ENCODE measurements around the gene NUDT16L1.

Gene NUDT16L1

DNA sequence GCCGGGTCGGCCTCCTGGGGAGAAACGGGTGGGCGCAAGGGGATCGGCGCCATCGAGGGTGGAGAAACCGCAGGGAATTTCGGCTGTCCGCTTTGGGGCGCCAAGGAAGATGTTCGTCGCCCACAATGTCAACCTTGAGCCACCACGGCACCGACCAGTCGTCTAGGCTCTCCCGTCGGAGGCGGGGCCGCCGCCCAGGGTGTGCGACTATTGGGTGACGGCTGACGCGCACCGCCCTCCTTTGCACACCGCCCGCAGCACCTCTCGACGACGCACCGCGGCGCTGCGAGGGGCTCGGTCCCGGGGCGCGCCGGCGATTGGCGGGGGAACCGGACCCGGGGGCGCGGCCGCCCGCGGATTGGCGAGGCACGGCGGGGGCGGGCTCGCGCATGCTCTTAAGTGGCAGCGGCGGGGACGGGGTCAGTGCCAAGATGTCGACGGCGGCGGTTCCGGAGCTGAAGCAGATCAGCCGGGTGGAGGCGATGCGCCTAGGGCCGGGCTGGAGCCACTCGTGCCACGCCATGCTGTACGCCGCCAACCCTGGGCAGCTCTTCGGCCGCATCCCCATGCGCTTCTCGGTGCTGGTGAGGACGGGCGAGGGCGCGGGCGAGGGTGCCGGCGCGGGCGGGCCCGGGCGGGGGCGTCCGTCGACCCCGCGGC lies at the start of gene NUDT16L1:
TSS of gene NUDT16L1 (plus strand) at position 267 of the 660 bp plus-strand sequence. CDS start at position 432, 165 bp downstream.
- DNase-seq (ENCODE audit: low read depth) = peak; percentile 99

DNA sequence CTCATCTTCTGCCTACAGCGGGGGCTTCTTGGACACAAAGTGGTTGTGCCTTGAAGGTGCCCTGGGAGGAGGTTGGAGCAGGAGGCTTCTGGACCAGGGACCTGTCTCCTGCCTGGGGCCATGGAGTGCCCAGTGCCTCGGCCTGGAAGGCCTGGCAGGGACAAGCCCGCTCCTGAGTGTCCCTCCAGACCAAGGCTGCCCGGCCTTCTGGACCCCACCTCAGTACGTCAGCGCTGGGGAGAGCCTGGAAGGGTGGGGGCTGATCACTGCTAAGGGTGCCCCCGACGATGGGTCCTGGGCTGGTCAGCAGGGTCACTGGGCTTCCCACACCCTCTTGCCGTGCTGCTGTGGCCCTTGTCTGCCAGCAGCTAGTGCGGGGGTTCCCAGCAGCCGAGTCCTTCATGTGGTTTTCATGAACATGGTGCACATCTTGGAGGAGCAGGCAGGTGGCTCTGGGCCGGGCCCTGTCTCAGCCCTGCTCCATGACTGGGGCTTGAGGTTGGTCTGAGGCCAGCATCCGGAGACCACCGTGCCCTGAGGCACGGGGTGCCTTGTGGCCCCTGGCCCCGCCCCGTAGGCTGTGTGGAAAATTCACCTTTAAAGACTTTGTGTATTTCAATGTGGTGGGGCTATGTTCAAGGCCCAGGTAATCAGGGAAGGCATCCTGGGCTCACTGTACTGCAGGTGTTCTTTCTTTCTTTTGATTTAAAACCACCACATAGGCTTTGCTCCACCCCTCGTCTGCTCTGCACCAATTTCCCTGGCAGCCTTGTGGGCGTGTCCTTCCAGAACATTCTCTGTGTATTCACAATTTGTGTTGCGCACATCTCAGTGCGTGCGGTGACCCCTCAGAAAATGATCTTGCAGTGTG lies 46.4 kb upstream of the NUDT16L1 start:
- DNase-seq (ENCODE audit: low read depth) = no peak

DNA sequence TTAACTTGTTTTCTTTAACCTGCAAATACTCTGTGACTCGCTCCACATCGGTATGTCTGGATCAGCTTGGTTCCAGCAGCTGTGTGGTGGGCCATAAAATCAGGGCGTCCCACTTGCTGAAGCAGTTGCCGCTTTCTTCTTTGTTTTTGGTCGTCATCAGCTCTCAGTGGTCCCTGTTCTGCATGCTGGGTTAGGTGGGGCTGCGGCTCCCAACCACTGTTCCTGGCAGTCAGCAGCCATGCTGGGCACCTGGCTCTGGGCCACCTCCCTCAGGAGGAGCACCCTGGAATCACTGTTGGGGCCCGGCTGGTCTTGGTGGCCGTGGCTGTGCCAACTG lies 45.8 kb upstream of the NUDT16L1 start:
- DNase-seq (ENCODE audit: low read depth) = no peak

- DNase-seq (ENCODE audit: low read depth) = no peak
Measured at GRCh38 chr16:4648917-4649316, 44.4 kb upstream of the NUDT16L1 start.

DNA sequence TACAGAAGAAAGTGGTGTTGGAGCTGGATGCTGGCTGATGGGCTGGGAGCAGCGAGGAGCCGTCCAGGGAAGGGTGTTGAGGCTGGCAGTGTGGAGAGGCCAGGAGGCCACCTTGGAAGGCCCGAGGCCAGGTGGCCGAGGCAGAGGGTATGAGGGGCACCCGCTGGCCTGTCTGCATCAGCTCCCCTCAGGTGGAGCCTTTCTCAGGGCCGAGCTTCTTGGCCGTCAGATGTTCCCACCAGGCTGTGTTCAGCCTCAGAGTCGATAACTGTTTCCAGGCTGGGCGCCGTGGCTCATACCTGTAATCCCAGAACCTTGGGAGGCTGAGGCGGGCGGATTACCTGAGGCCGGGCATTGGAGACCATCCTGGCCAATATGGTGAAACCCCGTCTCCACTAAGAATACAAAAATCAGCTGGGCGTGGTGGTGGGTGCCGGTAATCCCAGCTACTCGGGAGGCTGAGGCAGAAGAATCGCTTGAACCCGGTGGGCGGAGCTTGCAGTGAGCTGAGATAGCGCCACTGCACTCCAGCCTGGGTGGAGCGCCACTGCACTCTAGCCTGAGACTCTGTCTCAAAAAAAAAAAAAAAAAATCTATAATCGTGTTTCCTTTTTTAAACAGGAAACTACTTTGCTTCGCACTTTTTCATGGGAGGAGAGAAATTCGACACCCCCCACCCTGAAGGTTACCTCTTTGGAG lies 43.5 kb upstream of the NUDT16L1 start:
- DNase-seq (ENCODE audit: low read depth) = no peak

GRCh38 chr16:4650443-4651074 lies 42.8 kb upstream of the NUDT16L1 start:
- peak; percentile 49 for DNase-seq (ENCODE audit: low read depth)

DNA sequence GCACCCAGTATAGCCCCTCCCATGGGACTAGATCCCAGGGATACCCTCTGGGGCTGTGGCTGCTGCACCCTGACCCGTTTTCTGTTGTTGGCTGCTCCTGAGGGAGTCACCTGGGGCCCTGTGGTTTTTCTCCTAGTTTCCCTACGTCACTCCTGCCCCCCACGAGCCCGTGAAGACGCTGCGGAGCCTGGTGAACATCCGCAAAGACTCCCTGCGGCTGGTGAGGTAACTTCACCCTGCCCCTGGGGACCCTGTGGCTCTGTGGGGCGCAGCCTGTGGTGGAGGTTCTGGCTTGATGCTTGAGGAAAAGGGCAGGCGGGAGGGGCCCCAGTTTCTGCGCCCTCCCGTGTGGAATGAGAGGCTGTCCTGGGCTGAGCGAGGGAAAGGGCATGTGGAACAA lies 41.5 kb upstream of the NUDT16L1 start:
- no peak for DNase-seq (ENCODE audit: low read depth)

DNA sequence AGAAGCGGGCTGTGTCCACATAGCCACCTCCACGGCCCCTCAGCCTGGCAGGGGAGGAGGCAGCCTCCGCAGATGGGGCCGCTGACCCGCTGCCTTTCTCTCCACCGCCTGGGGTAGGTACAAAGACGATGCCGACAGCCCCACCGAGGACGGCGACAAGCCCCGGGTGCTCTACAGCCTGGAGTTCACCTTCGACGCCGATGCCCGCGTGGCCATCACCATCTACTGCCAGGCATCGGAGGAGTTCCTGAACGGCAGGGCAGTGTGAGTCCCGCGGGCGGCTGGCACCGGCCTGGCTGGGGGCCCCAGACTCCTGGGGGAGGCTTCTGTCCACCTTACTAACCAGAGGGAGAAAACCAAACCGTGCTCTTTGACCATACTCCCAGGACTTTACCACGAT lies 40.8 kb upstream of the NUDT16L1 start:
- DNase-seq (ENCODE audit: low read depth) = no peak

DNA sequence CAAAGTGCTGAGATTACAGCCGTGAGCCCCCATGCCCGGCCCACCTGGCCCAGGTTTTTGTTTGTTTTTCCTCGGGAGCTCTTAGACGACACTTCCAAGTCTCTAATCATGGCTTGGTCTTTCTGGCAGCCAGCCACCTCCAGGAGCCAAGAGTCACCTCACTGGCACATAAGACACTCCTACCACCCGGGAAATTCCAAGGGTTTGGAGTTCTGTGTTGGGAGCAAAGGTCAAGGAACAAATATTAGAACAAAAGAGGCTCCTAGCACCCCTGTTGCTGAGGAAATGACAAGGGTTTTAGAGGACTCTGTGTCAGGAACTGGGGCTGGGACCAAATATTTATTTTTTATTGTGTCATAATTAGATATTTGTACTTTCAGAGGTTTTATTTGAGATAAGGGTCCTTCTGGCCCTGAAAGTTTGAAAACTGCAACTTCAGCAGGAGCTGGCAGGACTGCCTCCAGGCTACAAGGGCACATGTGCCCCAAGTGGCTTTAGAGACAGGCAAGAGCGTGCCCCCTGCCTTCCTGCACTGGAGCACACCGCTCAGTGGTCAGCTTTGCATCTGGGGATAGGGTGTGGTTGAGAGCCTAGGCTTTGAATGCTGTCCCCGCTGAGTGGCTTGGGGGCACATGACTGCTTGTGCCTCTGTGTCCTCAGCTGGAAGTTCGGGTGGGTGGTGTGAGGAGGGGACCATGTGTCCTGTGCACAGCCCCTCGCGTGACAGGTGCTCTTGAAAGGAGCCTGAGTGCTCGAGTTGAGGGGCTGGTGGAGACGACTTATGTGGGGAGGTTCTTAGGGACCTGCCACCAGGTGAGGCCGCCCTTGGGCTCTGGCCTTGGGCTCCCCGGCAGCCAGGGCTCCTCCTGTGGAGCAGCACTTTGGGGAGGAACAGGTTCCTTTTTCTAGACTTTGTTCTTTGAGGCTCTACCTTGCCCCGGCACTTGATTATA lies 39.1 kb upstream of the NUDT16L1 start:
- no peak for DNase-seq (ENCODE audit: low read depth)

GRCh38 chr16:4654964-4655590 lies 38.3 kb upstream of the NUDT16L1 start:
- DNase-seq (ENCODE audit: low read depth) = no peak

DNA sequence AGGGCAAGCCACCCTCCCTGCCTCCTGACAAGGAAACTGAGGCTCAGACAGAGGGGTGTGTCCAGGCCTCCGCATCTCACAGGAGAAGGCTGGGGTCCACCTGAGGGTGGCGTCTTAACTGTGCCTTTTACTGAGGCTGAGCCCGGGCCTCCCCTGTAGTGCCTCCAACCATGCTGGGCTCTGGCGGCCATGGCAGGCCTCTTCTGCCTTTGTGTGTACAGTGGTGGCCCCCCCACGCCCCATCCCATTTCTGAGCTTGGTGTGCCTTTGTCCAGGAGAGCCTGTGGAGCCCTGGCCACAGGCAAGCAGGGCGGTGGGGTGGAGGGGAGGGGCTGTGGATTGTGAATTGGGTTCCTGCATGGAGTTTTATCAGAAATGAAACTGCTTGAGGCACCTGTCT lies 37.6 kb upstream of the NUDT16L1 start:
- DNase-seq (ENCODE audit: low read depth) = no peak

- no peak for DNase-seq (ENCODE audit: low read depth)
Measured at GRCh38 chr16:4656221-4656620, 37.1 kb upstream of the NUDT16L1 start.

- no peak for DNase-seq (ENCODE audit: low read depth)
Measured at GRCh38 chr16:4656695-4657686, 36.4 kb upstream of the NUDT16L1 start.

DNA sequence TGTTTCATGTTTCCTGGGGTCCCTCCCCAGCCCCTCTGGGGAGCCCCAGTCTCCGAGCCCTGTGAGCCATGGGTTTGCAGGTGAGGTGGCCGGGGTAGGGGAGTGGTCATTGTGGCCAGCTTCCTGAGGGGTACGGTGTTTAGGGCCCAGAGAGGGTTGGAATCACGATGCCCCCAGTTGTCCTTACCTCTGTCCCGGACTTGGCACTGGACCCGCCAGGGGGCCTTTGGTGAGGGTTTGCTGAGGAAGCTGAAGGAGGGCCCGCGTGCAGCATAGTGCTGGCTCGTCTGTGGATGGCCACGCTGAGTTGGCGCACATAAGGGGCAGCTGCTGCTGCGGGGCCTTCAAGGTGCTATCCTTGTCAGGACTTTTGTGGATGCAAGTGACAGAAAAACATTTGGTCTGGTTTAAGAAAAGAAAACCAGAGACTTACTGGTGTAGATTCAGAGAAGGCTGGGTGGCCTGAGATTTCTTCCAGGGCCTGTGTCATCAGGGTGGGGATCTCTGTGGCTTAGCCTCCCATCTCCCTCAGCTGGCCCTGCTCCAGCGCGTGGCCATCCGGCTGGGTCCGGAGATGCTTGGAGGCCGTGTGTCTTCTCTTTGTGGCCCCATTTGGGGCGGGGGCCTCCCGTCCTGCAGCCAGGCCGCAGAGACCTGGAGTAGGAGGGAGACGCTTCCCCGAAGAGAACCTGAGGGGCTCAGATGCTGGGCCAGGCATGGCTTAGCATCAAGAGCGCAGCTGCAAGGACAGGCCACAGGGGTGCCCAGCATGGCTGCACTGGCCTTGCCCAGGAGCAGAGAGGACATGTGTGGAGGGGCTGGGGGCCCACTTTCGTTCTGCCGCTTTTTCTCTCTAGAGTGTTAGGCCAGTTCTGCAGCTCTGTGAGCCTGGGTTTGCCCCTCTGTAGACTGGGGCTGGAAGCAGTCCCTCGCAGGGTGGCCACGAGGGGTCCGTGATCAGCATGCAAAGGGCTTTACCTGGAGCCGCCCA lies 33.7 kb upstream of the NUDT16L1 start:
- no peak for DNase-seq (ENCODE audit: low read depth)

GRCh38 chr16:4660454-4661007 lies 32.8 kb upstream of the NUDT16L1 start:
- DNase-seq (ENCODE audit: low read depth) = peak; percentile 54

DNA sequence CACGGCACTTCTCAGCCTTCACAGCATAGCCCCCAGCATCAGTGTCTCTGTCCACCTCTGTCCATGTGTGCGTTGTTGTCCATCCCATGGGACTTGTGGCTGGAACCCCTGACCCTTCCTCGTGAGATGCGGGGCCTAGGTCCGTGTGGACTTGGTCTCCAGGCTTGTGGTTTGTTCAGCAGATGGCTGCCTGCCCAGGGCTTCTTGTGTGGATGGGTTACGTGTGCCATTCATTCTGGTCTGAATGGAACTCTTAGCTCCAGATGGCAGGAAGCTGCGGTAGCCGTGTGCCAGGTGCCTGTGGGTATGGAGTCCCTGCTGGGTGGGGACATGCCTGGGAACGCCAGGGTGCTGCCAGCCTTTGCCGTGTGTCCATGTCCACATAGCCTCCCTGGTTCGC lies 31.7 kb upstream of the NUDT16L1 start:
- no peak for DNase-seq (ENCODE audit: low read depth)

DNA sequence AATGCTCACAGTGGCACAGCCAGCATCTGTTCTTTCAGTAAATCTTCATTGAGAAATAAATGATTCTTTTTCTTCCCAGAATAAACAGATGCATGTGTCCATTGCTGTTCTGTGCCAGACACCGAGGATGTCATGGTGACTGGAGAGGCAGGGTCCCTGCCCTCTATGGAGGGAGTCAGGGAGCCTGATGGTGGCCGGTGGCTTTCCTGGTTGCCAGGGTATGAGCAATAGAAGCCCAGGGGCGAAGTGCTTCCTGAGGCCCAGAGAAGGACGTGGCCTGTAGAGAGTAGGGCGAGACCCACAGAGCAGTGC lies 29.9 kb upstream of the NUDT16L1 start:
- no peak for DNase-seq (ENCODE audit: low read depth)

GRCh38 chr16:4663777-4664465 lies 29.4 kb upstream of the NUDT16L1 start:
- no peak for DNase-seq (ENCODE audit: low read depth)
